Peyer's patch (tissue), 4 donors: Measurements from ENCODE around the gene SLC1A3.

ENCODE experiments used
- CTCF ChIP-seq, 6 experiments: fragments of 450-650 bp in 4 of 6; fragments of 200-600 bp in 2 of 6; sonication (generic) in 1 of 6; IDR thresholded peaks; one replicate each; pipeline ENCODE4 v1.5.1; 2017 to 2019; ENCODE audit warnings: antibody characterized with exemption in 6 of 6, mild to moderate bottlenecking in 3 of 6, moderate library complexity in 1 of 6
- POLR2A ChIP-seq, 2 donors: fragments of 450-650 bp; IDR thresholded peaks; one replicate each; pipeline ENCODE4 v1.5.1; 2017; ENCODE audit warnings: antibody characterized with exemption in 2 of 2, mild to moderate bottlenecking in 2 of 2, moderate library complexity in 2 of 2

GRCh38 chr5:36607838-36608783 is 1.7 kb downstream of the SLC1A3 start:
- TF ChIP-seq CTCF (IDR thresholded peaks at IDR 0.05) (no peak), POLR2A (IDR thresholded peaks at IDR 0.05) (no peak)
